Effector CD8-positive, alpha-beta T cell (primary cell): Measurements from ENCODE around the gene ZFAND2B.

Experiments used
- DNase-seq: peaks from one replicate; lab custom pipeline; 2025; lab: John Stamatoyannopoulos, UW
- total RNA-seq, 4 experiments: gene quantifications; one replicate each; lab custom pipeline; 2026; lab: John Stamatoyannopoulos, UW

The ZFAND2B gene
- total RNA-seq, result 55.8 to 67.6 (median 63.4) reads per million in 4 experiments

- DNase-seq, result peak; percentile 92
These were observed at the start of gene ZFAND2B for GRCh38 chr2:219206328-219207133. Gene ZFAND2B, plus strand, starts transcription at chr2:219206782. Its CDS starts 206 bp downstream, at chr2:219206988.

- no peak for DNase-seq
These were observed 49.2 kb upstream of the ZFAND2B start for GRCh38 chr2:219157396-219157795.

GRCh38 chr2:219158025-219158424 lies 48.6 kb upstream of the ZFAND2B start:
- no peak for DNase-seq

GRCh38 chr2:219158586-219158985 lies 48.0 kb upstream of the ZFAND2B start:
- no peak for DNase-seq

GRCh38 chr2:219159771-219160185 lies 46.8 kb upstream of the ZFAND2B start:
- no peak for DNase-seq

- DNase-seq, result peak; percentile 84
These were observed 46.2 kb upstream of the ZFAND2B start, which contains the start of gene NHEJ1 for GRCh38 chr2:219160186-219161017. Gene NHEJ1, minus strand, starts transcription at chr2:219160815. Its CDS starts 2,453 bp downstream, at chr2:219158362.

- no peak for DNase-seq
These were observed 45.5 kb upstream of the ZFAND2B start for GRCh38 chr2:219161097-219161496.

GRCh38 chr2:219163156-219163555 lies 43.4 kb upstream of the ZFAND2B start:
- DNase-seq, result no peak

GRCh38 chr2:219165058-219165911 lies 41.3 kb upstream of the ZFAND2B start:
- no peak for DNase-seq

- no peak for DNase-seq
These were observed 38.6 kb upstream of the ZFAND2B start for GRCh38 chr2:219167997-219168396.

- no peak for DNase-seq
These were observed 38.1 kb upstream of the ZFAND2B start for GRCh38 chr2:219168526-219168925.

GRCh38 chr2:219168932-219169331 lies 37.6 kb upstream of the ZFAND2B start:
- DNase-seq, result no peak

GRCh38 chr2:219169930-219170654 lies 36.5 kb upstream of the ZFAND2B start, which contains the start of gene SLC23A3:
Gene SLC23A3, minus strand, starts transcription at chr2:219170029. Its CDS starts 45 bp downstream, at chr2:219169984.
- no peak for DNase-seq

- DNase-seq, result no peak
These were observed 35.3 kb upstream of the ZFAND2B start for GRCh38 chr2:219171231-219171651.

GRCh38 chr2:219172231-219173154 lies 34.1 kb upstream of the ZFAND2B start:
- no peak for DNase-seq

- no peak for DNase-seq
These were observed 33.4 kb upstream of the ZFAND2B start for GRCh38 chr2:219173176-219173575.

GRCh38 chr2:219174146-219174545 lies 32.4 kb upstream of the ZFAND2B start:
- DNase-seq, result no peak

GRCh38 chr2:219174801-219175200 lies 31.8 kb upstream of the ZFAND2B start:
- DNase-seq, result no peak

GRCh38 chr2:219175486-219175885 lies 31.1 kb upstream of the ZFAND2B start:
- DNase-seq, result no peak
